Central memory CD8-positive, alpha-beta T cell (primary cell): ENCODE results near the gene ADARB1.

ENCODE experiments used
- ATAC-seq: fragments of 150-1000 bp; cut with Tn5 transposase; replicated peaks from 2 replicates; pipeline ENCODE4 v1.10.0; 2022; ENCODE audit warnings: mild to moderate bottlenecking, moderate FRiP score, moderate number of reproducible peaks; ENCODE audit not compliant: poor library complexity, severe bottlenecking; ENCODE audit errors: extremely low read depth
- DNase-seq, 2 donors: peaks; one replicate each; pipeline ENCODE4 v3.0.0; 2021; ENCODE audit warnings: low spot score in 2 of 2
- H3K27ac Mint-ChIP-seq: one replicate; pipeline ENCODE4 v1.8.0; 2022; ENCODE audit warnings: low read depth, mild to moderate bottlenecking, moderate library complexity, mixed read lengths
- H3K27me3 Mint-ChIP-seq: one replicate; pipeline ENCODE4 v1.8.0; 2022; ENCODE audit warnings: mixed read lengths
- H3K36me3 Mint-ChIP-seq: one replicate; pipeline ENCODE4 v1.8.0; 2022; ENCODE audit warnings: mild to moderate bottlenecking, moderate library complexity, mixed read lengths; ENCODE audit not compliant: insufficient read depth
- H3K4me1 Mint-ChIP-seq: one replicate; pipeline ENCODE4 v1.8.0; 2022; ENCODE audit warnings: mixed read lengths
- H3K4me3 Mint-ChIP-seq: one replicate; pipeline ENCODE4 v1.8.0; 2022; ENCODE audit warnings: mild to moderate bottlenecking, moderate library complexity, mixed read lengths
- H3K9me3 Mint-ChIP-seq: one replicate; pipeline ENCODE4 v1.8.0; 2022; ENCODE audit warnings: mixed read lengths

Gene ADARB1

GRCh38 chr21:45032977-45033710 lies 41.2 kb upstream of the ADARB1 start:
- DNase-seq = no peak
- Mint-ChIP-seq H3K4me3 (no peak overlapping the region), H3K27me3 (peaks cover 52% of the 10 kb centered on the region), H3K9me3 (no peaks in the 10 kb centered on the region), H3K27ac (no peak overlapping the region), H3K4me1 (no peaks in the 10 kb centered on the region), H3K36me3 (no peaks in the 10 kb centered on the region)
- no peak for ATAC-seq

GRCh38 chr21:45033791-45034555 lies 40.4 kb upstream of the ADARB1 start:
- DNase-seq = no peak

GRCh38 chr21:45034556-45035476 lies 39.6 kb upstream of the ADARB1 start:
- H3K4me3 Mint-ChIP-seq = no peak overlapping the region
- H3K27ac Mint-ChIP-seq = no peak overlapping the region
- H3K4me1 Mint-ChIP-seq = no peaks in the 10 kb centered on the region
- no peaks in the 10 kb centered on the region for H3K36me3 Mint-ChIP-seq
- no peak for DNase-seq
- H3K9me3 Mint-ChIP-seq = no peaks in the 10 kb centered on the region
- H3K27me3 Mint-ChIP-seq = peaks cover 52% of the 10 kb centered on the region
- no peak for ATAC-seq

More at GRCh38 chr21:45033791-45034555, 40.4 kb upstream of the ADARB1 start:
- no peak overlapping the region for H3K27ac Mint-ChIP-seq
- H3K4me3 Mint-ChIP-seq = no peak overlapping the region
- no peaks in the 10 kb centered on the region for H3K4me1 Mint-ChIP-seq
- ATAC-seq = no peak
- H3K27me3 Mint-ChIP-seq = peaks cover 52% of the 10 kb centered on the region
- no peaks in the 10 kb centered on the region for H3K36me3 Mint-ChIP-seq
- no peaks in the 10 kb centered on the region for H3K9me3 Mint-ChIP-seq

GRCh38 chr21:45035477-45035848 lies 38.9 kb upstream of the ADARB1 start:
- H3K4me3 Mint-ChIP-seq = no peak overlapping the region
- no peaks in the 10 kb centered on the region for H3K9me3 Mint-ChIP-seq
- H3K27ac Mint-ChIP-seq = no peak overlapping the region
- no peak for ATAC-seq
- peaks cover 50% of the 10 kb centered on the region for H3K27me3 Mint-ChIP-seq
- DNase-seq = no peak
- H3K4me1 Mint-ChIP-seq = no peaks in the 10 kb centered on the region
- no peaks in the 10 kb centered on the region for H3K36me3 Mint-ChIP-seq

GRCh38 chr21:45036630-45037029 lies 37.8 kb upstream of the ADARB1 start:
- Mint-ChIP-seq H3K4me3 (no peak overlapping the region), H3K4me1 (no peaks in the 10 kb centered on the region), H3K36me3 (no peaks in the 10 kb centered on the region), H3K9me3 (no peaks in the 10 kb centered on the region), H3K27me3 (peaks cover 38% of the 10 kb centered on the region), H3K27ac (no peak overlapping the region)
- ATAC-seq (no peak), DNase-seq (no peak)

GRCh38 chr21:45037986-45038385 lies 36.4 kb upstream of the ADARB1 start:
- no peak overlapping the region for H3K27ac Mint-ChIP-seq
- no peak for DNase-seq
- H3K4me1 Mint-ChIP-seq = peaks cover 6% of the 10 kb centered on the region
- H3K4me3 Mint-ChIP-seq = no peak overlapping the region
- H3K9me3 Mint-ChIP-seq = no peaks in the 10 kb centered on the region
- peaks cover 32% of the 10 kb centered on the region for H3K27me3 Mint-ChIP-seq
- H3K36me3 Mint-ChIP-seq = no peaks in the 10 kb centered on the region
- no peak for ATAC-seq

- Mint-ChIP-seq H3K27ac (no peak overlapping the region), H3K36me3 (peaks cover 2% of the 10 kb centered on the region), H3K27me3 (peaks cover 24% of the 10 kb centered on the region), H3K9me3 (no peaks in the 10 kb centered on the region), H3K4me3 (no peak overlapping the region), H3K4me1 (peaks cover 6% of the 10 kb centered on the region)
- ATAC-seq (no peak), DNase-seq (no peak)
These were observed 34.8 kb upstream of the ADARB1 start for GRCh38 chr21:45039317-45040156.

GRCh38 chr21:45040157-45040711 lies 34.1 kb upstream of the ADARB1 start:
- ATAC-seq = no peak

GRCh38 chr21:45040739-45041138 lies 33.6 kb upstream of the ADARB1 start:
- Mint-ChIP-seq H3K4me3 (no peak overlapping the region), H3K36me3 (peaks cover 2% of the 10 kb centered on the region), H3K27ac (no peak overlapping the region), H3K9me3 (no peaks in the 10 kb centered on the region), H3K4me1 (peaks cover 6% of the 10 kb centered on the region), H3K27me3 (peaks cover 32% of the 10 kb centered on the region)
- DNase-seq (no peak), ATAC-seq (no peak)

More at GRCh38 chr21:45040157-45040711, 34.1 kb upstream of the ADARB1 start:
- Mint-ChIP-seq H3K9me3 (no peaks in the 10 kb centered on the region), H3K36me3 (peaks cover 2% of the 10 kb centered on the region), H3K27me3 (peaks cover 30% of the 10 kb centered on the region), H3K4me1 (peaks cover 6% of the 10 kb centered on the region), H3K27ac (no peak overlapping the region), H3K4me3 (no peak overlapping the region)
- no peak for DNase-seq

GRCh38 chr21:45041351-45041805 lies 33.0 kb upstream of the ADARB1 start:
- no peak overlapping the region for H3K27ac Mint-ChIP-seq
- peaks cover 6% of the 10 kb centered on the region for H3K4me1 Mint-ChIP-seq
- peaks cover 26% of the 10 kb centered on the region for H3K27me3 Mint-ChIP-seq
- H3K4me3 Mint-ChIP-seq = no peak overlapping the region
- no peaks in the 10 kb centered on the region for H3K9me3 Mint-ChIP-seq
- H3K36me3 Mint-ChIP-seq = peaks cover 2% of the 10 kb centered on the region
- no peak for ATAC-seq
- no peak for DNase-seq

- Mint-ChIP-seq H3K27ac (no peak overlapping the region), H3K4me3 (no peak overlapping the region), H3K4me1 (peaks cover 6% of the 10 kb centered on the region), H3K36me3 (peaks cover 2% of the 10 kb centered on the region), H3K9me3 (peaks cover 2% of the 10 kb centered on the region), H3K27me3 (peaks cover 22% of the 10 kb centered on the region)
- ATAC-seq (no peak), DNase-seq (no peak)
These were observed 32.3 kb upstream of the ADARB1 start for GRCh38 chr21:45041984-45042663.
